Spleen (tissue), 11 donors: ENCODE measurements around the gene NDNF. TPM values are rescaled to one million over a fixed set of nuclear protein-coding genes. Genes with fewer than 3 reads are reported as not detected.

Experiments used
- DNase-seq: peaks from one replicate; pipeline ENCODE4 v3.0.0-alpha.2; 2020
- H3K27ac ChIP-seq, 8 donors: fragments of 200-600 bp; sonication (generic) in 7 of 8; 1 replicate in 4 of 8; 2 replicates in 4 of 8; pipeline versions ENCODE4 v1.5.0 to v1.8.0; 2016 to 2021; ENCODE audit warnings: inconsistent platforms in 4 of 8, mild to moderate bottlenecking in 4 of 8, moderate library complexity in 1 of 8
- H3K27me3 ChIP-seq, 7 donors: fragments of 200-600 bp; sonication (generic) in 6 of 7; replicated peaks in 1 of 7; 1 replicate in 4 of 7; 2 replicates in 3 of 7; pipeline versions ENCODE4 v1.5.0 to v1.8.0; 2016 to 2021; ENCODE audit warnings: inconsistent platforms in 3 of 7, mild to moderate bottlenecking in 1 of 7
- H3K36me3 ChIP-seq, 6 donors: fragments of 200-600 bp; sonication (generic) in 5 of 6; 1 replicate in 4 of 6; 2 replicates in 2 of 6; pipeline versions ENCODE4 v1.5.0 to v1.8.0; 2016 to 2021; ENCODE audit warnings: inconsistent platforms in 2 of 6
- H3K4me1 ChIP-seq, 6 donors: fragments of 200-600 bp; sonication (generic) in 5 of 6; 1 replicate in 3 of 6; 2 replicates in 3 of 6; pipeline versions ENCODE4 v1.5.0 to v1.8.0; 2016 to 2021; ENCODE audit warnings: inconsistent platforms in 3 of 6
- H3K4me3 ChIP-seq, 8 donors: fragments of 200-600 bp; sonication (generic) in 7 of 8; 1 replicate in 4 of 8; 2 replicates in 4 of 8; pipeline versions ENCODE4 v1.5.0 to v1.8.0; 2016 to 2021; ENCODE audit warnings: inconsistent platforms in 4 of 8, mild to moderate bottlenecking in 4 of 8, moderate library complexity in 2 of 8
- H3K9me3 ChIP-seq, 8 donors: fragments of 200-600 bp; sonication (generic) in 7 of 8; 1 replicate in 4 of 8; 2 replicates in 4 of 8; pipeline versions ENCODE4 v1.5.0 to v1.8.0; 2016 to 2021; ENCODE audit warnings: inconsistent platforms in 4 of 8
- POLR2A ChIP-seq, 3 donors: fragments of 450-650 bp; IDR thresholded peaks; one replicate each; pipeline ENCODE4 v1.5.1; 2017; ENCODE audit warnings: antibody characterized with exemption in 3 of 3, mild to moderate bottlenecking in 1 of 3
- POLR2AphosphoS5 ChIP-seq, 3 donors: sonication (generic); formaldehyde crosslinking; IDR thresholded peaks; one replicate each; pipeline ENCODE4 v1.5.1; 2017; ENCODE audit warnings: antibody characterized with exemption in 3 of 3
- WGBS, 5 donors: extraction: QIAGEN DNeasy Blood & Tissue Kit in 3 of 5; methylation state at CpG; one replicate each; pipeline versions ENCODE4 v1.1.5 to v1.1.7; 2013 to 2018; 5-methylcytosine and 5-hydroxymethylcytosine counted together
- intact Hi-C: fragments of 100-400 bp; cut with DNase I; formaldehyde crosslinking; loops from one replicate; pipeline ENCODE4 v1.15.0; 2023; ENCODE audit warnings: low total_unique reads
- polyA plus RNA-seq, 3 donors: library from polyadenylated mRNA; stranded (reverse); fragments of 200-250 nt; gene quantifications; one replicate each; pipeline ENCODE4 v1.2.1, GENCODE V29; 2013
- total RNA-seq, 7 donors: library from RNA; depleted of rRNA in 3 of 7; stranded (reverse); fragments of >200 nt in 3 of 7; fragmentation: NEBNext Ultra II Directional in 4 of 7; extraction: Animal tissue kit (Norgen Biotek cat#: 25700) in 4 of 7; gene quantifications; one replicate each; pipeline versions ENCODE4 v1.1.0 to v1.2.1, GENCODE V29; 2016 to 2021
- TF ChIP-seq, protein P1 (sequence below), 11 experiments: fragments of 200-600 bp in 7 of 11; fragments of 450-650 bp in 4 of 11; sonication (generic) in 4 of 11; IDR thresholded peaks in 8 of 11; conservative IDR thresholded peaks in 3 of 11; 1 replicate in 7 of 11; 2 replicates in 4 of 11; pipeline versions ENCODE4 v1.4.0 to v1.8.0; 2016 to 2021; ENCODE audit warnings: antibody characterized with exemption in 11 of 11, inconsistent platforms in 4 of 11, mild to moderate bottlenecking in 1 of 11
- donor health status: healthy with polysubstance abuse.
- donor health status: DM: no; HTN: no; CAD: no; lungs with moderate emphysema.
- donor health status: DM: no; HTN: no; CAD: no.
- donor health status: Bipolar disorder and iron deficiency.
- donor health status: healthy.
- donor health status: DM: no; HTN: no; CAD: no.
- donor health status: DM: yes; HTN: yes; CAD: no.

The NDNF gene
- total and polyA plus RNA-seq, 10 donors, result 0.03 to 0.82 (median 0.20) TPM; not detected in 3

DNA sequence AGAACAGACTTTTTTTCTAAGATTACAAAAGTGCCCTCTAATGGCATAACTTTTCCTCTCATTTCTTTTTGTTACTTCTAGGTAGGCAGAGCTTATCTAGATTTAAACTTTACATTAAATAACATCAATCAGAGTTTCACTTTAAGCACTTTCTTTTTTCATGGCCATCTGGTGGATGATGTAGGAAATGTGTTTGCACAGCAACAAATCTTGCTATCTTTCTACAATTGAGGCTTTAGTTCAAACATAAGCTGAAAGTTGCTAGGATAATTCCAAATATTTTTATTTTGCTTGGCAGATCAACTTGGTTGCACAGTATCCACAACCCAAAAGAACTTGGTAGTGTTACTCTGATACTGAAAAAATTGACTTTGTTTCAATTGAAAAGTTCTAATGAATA lies 22.0 kb downstream of the NDNF start:
- no peak for DNase-seq
- no peaks in the 10 kb centered on the region for H3K9me3 ChIP-seq
- no peak overlapping the region for H3K27ac ChIP-seq
- no peaks in the 10 kb centered on the region for H3K27me3 ChIP-seq
- no peaks in the 10 kb centered on the region for H3K36me3 ChIP-seq
- no peaks in the 10 kb centered on the region for H3K4me1 ChIP-seq
- H3K4me3 ChIP-seq, result no peak overlapping the region
- TF ChIP-seq, protein P1, sequence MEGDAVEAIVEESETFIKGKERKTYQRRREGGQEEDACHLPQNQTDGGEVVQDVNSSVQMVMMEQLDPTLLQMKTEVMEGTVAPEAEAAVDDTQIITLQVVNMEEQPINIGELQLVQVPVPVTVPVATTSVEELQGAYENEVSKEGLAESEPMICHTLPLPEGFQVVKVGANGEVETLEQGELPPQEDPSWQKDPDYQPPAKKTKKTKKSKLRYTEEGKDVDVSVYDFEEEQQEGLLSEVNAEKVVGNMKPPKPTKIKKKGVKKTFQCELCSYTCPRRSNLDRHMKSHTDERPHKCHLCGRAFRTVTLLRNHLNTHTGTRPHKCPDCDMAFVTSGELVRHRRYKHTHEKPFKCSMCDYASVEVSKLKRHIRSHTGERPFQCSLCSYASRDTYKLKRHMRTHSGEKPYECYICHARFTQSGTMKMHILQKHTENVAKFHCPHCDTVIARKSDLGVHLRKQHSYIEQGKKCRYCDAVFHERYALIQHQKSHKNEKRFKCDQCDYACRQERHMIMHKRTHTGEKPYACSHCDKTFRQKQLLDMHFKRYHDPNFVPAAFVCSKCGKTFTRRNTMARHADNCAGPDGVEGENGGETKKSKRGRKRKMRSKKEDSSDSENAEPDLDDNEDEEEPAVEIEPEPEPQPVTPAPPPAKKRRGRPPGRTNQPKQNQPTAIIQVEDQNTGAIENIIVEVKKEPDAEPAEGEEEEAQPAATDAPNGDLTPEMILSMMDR (IDR thresholded peaks at IDR 0.05 in 8 of 11, conservative IDR thresholded peaks at IDR 0.05 in 3 of 11), result no peak
- TF ChIP-seq POLR2AphosphoS5 (IDR thresholded peaks at IDR 0.05), result no peak
- intact Hi-C loops, result no loop called here

GRCh38 chr4:121049072-121049599 lies 23.2 kb downstream of the NDNF start:
- Histone ChIP-seq H3K4me1 (no peaks in the 10 kb centered on the region), H3K27ac (no peak overlapping the region), H3K4me3 (no peak overlapping the region), H3K9me3 (no peaks in the 10 kb centered on the region), H3K36me3 (no peaks in the 10 kb centered on the region), H3K27me3 (no peaks in the 10 kb centered on the region)
- WGBS, 5 donors, result 53 to 81% (median 56%) methylated on average over 3 of the region's 3 CpGs
- no peak for TF ChIP-seq POLR2A (IDR thresholded peaks at IDR 0.05)
- TF ChIP-seq, protein P1 (IDR thresholded peaks at IDR 0.05 in 8 of 11, conservative IDR thresholded peaks at IDR 0.05 in 3 of 11), result no peak
- TF ChIP-seq POLR2AphosphoS5 (IDR thresholded peaks at IDR 0.05), result no peak
- intact Hi-C loops, result no loop called here
- no peak for DNase-seq

DNA sequence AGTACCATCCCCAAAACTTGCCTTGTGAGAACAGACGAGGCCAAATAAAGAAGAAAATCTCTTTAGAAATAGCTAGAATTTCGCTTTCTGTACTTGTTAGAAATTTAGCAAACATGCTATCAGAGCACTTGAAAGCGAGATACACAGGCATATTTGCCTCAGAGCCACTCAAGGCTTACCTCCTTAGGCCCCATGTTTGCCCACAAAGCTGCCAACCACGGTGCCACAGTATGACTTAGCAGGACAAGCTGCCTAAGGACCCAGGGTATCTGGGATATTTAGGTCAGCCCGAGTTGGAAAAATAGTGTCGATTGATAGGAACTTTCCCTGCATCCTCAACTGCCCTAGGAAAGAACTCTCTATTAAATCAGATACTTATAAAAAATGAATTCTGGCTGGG lies 24.2 kb downstream of the NDNF start:
- H3K4me1 ChIP-seq, result no peaks in the 10 kb centered on the region
- H3K4me3 ChIP-seq, result no peak overlapping the region
- no peak overlapping the region for H3K27ac ChIP-seq
- no peaks in the 10 kb centered on the region for H3K36me3 ChIP-seq
- TF ChIP-seq POLR2A (IDR thresholded peaks at IDR 0.05), result no peak
- TF ChIP-seq, protein P1 (IDR thresholded peaks at IDR 0.05 in 8 of 11, conservative IDR thresholded peaks at IDR 0.05 in 3 of 11), result no peak
- TF ChIP-seq POLR2AphosphoS5 (IDR thresholded peaks at IDR 0.05), result no peak
- no peaks in the 10 kb centered on the region for H3K27me3 ChIP-seq
- intact Hi-C loops, result no loop called here
- 81 to 88% (median 84%) methylated on average over 6 of the region's 6 CpGs for WGBS, 5 donors
- H3K9me3 ChIP-seq, result no peaks in the 10 kb centered on the region
- DNase-seq, result no peak

DNA sequence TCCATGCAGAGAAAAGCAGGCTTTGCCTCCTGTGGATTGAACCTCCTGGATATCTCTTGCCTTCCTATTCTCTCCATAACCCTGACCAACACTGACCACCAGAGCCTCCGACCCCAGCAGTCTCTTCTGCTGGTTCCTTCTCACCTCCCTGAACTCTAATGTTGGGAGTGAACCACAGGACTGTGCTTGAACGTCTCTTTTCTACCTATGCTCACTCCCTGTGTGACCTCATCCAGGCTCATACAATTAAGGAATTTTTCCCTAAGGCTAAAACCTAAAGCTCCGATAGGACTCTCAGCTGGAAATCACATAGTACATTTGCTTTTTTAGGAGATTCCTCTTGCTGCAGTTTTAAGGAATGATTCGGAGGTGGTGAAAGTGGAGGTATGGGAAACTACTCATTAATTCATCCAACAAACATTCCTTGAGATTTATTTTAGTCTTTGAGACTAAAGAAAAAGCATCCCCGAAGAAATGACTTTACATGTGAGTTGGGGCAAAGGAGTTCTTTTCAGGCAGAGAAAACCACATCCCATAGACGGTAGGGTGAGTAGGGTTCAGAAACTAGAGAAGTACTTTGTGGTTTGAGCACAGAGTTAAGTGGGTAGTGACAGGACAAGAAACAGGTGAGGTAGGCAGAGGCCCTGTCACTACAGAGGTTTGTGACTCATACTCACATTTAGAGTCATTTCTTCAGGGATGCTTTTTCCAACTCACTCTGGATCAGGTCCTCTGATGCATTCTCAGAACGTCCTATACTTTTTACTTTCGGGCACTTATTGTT lies 30.8 kb downstream of the NDNF start:
- H3K9me3 ChIP-seq, result no peaks in the 10 kb centered on the region
- H3K4me1 ChIP-seq, result no peaks in the 10 kb centered on the region
- no peak for DNase-seq
- intact Hi-C loops, result no loop called here
- H3K27ac ChIP-seq, result no peak overlapping the region
- TF ChIP-seq, protein P1 (IDR thresholded peaks at IDR 0.05 in 8 of 11, conservative IDR thresholded peaks at IDR 0.05 in 3 of 11), result no peak
- TF ChIP-seq POLR2AphosphoS5 (IDR thresholded peaks at IDR 0.05), result no peak
- no peak for TF ChIP-seq POLR2A (IDR thresholded peaks at IDR 0.05)
- no peaks in the 10 kb centered on the region for H3K36me3 ChIP-seq
- no peaks in the 10 kb centered on the region for H3K27me3 ChIP-seq
- H3K4me3 ChIP-seq, result no peak overlapping the region
- 49 to 70% (median 58%) methylated on average over 8 of the region's 8 CpGs for WGBS, 5 donors
